ENCODE measurements around the gene FIG4.
"Not testable (repeated sequence)": the region's sequence is repeated elsewhere in the genome, so short reads cannot be mapped to it uniquely, and the experiment has no call there.

Gene FIG4

DNA sequence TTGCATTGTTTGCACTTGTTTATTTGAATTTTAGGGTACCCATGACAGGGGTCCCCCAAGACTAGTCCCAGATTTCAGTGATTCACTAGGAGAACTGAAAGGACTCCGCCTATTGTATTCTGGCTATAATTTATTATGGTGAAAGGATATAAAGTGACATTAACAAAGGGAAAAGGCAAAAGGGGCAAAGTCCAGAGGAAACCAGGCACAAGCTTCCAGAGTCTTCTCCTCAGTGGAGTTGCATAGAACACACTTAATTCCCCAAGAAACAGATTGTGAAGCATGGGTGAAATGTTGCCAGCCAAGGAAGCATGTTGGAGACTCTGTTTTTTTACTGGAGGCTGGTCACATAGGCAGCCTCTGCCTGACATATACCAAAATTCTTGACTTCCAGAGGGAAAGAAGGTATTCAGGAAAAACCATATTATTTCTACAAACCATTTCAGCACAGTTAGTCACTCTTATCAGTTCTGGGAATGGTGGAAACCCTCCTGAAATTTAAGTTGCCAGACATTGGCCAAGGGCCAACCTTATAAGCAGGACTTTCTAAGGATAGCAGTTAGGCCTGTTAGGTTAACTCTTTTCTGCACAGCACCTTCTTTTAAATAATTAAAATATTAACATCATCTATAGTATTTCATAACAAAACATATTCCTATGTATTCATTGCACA is 71.8 kb downstream of the FIG4 start:
- no peak for DNase-seq

DNA sequence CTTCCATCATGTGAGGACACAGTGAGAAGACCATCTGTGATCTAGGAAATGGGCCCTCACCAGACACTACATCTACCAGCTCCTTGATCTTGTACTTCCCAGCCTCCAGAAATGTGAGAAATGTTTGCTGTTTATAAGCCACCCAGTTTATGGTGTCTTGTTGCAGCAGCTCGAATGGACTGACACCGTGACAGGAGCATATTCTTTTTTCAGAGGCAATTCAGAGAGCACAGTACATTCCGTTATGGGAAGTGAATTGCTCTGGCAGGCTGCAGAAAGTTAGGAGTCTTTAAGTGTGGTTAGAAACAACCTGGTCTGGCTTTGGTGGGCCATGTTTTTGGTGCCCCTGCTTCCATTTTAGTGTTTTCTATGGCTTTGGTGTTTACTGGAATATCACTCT is 75.1 kb downstream of the FIG4 start:
- DNase-seq = no peak

DNA sequence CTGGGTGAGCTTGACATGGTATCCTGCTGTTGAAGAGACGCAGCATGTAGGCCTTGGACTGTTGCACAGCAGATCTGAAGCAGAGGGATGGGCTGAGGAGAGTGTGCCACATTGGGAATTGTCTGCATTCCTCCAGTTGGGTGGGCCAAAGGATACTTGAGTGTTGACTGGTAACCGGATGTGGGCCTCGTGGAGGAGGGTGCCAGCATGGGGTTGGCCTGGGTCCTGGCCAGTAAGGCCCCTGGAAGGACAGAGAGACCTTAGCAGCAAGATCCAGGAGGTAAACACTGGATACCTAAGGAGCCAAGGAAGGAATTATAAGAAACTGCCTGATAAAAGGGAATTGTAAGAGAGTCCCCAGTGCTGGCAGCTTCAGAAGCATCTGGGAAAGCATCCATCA is 76.9 kb downstream of the FIG4 start:
- no peak for DNase-seq

DNA sequence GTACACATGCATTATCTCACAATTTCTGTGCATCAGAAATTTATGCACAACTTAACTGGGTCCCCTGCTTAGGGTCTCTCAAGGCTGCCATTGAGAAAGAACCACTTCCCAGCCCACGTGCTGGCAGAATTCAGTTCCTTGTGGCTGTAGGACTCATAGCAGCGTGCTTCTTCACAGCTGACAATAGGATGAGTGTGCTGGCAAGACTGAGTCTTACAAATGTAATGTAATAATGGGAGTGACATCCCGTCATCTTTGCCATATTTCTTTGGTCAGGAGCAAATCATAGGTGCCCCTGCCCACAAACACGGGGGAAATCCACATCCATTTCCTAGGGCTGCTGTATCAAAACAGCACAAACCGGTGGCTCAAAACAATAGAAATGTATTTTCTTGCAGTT is 77.4 kb downstream of the FIG4 start:
- no peak for DNase-seq

- DNase-seq = no peak
Measured at GRCh38 chr6:109769213-109769612, 78.1 kb downstream of the FIG4 start.

- no peak for DNase-seq
Measured at GRCh38 chr6:109770047-109770446, 79.0 kb downstream of the FIG4 start.

DNA sequence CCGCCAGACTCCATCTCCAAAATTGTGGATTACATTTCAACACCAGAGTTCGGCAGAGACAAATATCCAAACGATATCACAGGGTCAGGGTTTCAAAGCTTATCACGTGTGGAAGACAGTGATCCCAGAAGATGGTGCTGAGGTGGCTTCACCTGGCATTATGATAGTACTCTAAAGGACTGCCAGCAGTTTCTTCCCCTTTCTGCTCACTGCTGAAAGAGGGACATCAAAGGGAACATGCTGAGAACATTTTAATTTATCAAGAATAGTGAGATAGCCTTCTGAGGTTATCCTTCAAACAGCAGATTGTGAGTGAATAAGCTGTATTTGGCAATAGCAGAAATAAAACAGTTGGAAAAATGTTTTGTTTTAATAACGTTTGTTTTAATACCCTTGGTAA is 79.7 kb downstream of the FIG4 start:
- no peak for DNase-seq

DNA sequence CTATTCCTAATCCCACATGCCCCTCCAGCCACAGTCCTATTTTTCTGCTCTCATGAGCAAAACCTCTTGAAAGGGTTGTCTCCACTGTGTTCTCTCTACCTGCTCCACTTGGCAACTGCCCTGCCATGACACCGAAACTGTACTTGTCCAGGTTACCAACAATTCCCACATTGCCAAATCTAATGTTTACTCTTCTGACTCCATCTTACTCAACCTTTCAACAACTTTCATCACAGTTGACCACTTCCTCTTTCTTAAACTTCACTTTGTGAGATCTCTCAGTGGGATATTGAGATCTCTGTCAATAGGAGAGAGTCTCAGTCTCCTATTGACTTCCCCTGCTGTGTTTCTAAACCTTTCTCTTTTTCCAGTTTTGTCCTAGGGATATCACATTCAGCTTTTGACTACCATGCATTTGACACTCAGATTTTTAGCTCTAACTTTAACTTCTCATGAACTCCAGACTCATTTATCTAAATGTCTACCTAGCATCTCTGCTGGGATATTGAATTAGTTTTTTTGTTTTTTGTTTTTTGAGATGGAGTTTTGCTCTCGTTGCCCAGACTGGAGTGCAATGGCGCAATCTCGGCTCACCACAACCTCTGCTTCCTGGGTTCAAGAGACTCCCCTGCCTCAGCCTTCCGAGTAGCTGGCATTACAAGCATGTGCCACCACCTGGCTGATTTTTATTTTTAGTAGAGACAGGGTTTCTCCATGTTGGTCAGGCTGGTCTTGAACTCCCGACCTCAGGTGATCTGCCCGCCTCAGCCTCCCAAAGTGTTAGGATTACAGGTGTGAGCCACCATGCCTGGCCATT is 81.1 kb downstream of the FIG4 start:
- DNase-seq = not testable (repeated sequence)

DNA sequence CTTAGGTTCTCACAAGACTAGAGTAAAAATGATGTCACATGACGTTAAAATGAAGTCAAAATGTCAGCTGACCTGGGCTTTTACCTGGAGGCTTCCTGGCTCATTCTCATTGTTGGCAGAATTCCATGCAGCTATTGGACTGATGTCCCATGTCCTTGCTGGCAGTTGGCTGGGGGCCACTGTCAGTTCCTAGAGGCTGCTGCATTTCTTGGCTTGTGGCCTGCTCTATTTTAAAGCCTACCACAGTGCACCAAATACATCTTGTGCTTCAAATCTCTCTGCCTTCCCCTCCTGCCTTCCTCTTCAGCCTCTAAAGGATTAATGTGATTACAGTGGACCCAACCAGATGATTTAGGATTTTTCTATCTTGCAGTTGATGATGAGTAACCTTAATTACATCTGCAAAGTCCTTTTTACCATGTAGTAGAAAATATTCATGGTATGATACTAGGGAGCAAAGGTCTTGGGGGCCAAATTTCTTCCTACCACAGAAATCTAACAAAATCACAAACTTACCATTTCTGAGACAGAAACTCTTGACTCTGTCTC is 81.9 kb downstream of the FIG4 start:
- DNase-seq = no peak

GRCh38 chr6:109781001-109781400 is 89.9 kb downstream of the FIG4 start:
- no peak for DNase-seq

DNA sequence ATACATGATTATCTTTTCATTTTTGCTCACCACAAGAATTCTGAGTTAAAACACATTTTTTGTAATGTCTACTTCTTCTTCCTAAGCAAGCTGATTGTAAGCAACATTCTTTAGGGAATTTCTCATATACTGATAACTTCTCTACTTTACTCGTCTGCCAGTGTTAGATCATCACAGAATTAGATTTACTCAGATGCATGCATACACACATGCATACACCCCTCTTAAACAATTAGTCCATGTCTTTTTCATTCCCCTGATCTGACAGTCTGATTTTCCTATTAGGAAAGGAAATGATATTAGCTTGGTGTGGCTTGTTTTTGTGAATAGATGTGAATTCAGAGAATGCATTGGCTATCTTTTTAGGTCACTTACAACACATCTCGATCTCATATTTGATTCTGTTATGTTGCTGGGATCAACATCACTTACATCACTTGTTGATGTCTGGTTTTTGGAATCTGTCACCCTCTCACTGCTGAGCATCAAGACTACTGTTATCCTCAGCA is 91.4 kb downstream of the FIG4 start:
- DNase-seq = no peak

DNA sequence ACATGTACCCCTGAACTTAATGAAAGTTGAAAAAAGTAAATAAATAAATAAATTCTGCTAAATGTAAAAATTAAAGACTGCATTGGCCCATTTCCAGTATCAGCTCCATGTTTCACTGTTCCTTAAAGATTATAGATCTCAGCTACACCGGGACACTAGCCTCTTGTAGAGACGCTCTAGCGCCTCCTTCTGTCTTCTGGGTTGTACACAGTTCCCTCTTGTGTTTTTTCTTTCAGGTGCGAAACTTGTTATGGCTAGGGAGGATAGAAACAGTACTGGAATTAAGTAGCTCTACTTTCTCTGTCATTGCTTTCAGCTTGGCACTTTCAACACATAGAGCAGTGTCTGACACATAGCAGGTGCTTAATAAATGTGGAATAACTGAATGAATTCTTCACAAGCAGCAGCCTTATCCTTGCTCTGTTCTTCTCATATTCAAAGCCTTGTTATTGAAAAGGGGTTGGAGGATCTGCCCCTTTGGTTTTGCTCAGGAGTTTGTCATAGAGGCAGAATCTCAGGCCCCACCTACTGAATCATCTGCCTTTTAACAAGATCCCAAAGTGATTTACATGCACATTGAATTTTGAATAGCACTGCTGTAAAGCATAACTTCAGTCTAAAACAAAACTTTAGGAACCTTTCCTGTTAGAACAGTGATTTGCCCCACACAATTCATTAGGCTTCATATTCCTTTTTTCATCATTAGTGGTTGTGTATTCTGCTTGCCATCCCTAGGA is 92.3 kb downstream of the FIG4 start:
- DNase-seq = no peak

- DNase-seq = no peak
Measured at GRCh38 chr6:109787312-109787711, 96.2 kb downstream of the FIG4 start.

DNA sequence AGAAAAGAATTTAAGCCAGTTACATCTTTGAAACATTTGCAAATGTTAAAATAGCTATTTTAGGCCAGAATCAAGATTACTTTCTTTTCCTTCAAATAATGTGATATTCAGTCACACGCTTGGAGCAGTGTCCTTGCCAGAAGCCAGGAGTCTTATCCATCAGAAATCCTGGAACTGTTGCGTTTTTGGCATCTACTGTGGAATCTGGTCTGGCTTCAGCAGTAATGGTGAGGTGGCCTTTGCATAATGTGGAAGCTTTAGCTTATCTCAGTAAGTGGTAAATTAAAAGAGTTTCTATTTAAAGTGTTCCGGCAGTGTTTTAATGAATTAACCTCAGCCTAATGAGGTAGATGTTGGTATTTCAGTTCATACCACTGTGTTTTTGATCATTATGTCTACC is 97.6 kb downstream of the FIG4 start:
- DNase-seq = no peak

GRCh38 chr6:109790131-109790530 is 99.0 kb downstream of the FIG4 start:
- DNase-seq = no peak

- no peak for DNase-seq
Measured at GRCh38 chr6:109791301-109791700, 100.2 kb downstream of the FIG4 start.

DNA sequence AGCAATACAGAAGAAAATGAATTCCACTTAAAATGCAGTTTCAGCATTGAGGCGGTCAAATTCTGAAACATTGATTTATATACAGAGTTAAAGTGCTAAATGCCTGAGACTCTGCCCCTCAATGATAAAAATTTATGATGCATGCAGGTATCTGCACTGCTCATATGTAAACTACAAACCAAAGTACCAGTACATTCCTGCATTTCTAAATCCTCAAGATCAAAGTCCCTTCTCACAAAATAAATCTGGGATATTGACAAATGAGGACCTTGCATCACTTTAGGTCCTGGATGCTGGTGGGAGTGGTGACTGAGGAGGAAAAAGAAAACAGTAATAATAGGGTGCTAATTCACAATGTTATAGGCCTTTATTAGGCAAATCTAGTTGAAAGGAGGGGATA is 101.9 kb downstream of the FIG4 start:
- no peak for DNase-seq

DNA sequence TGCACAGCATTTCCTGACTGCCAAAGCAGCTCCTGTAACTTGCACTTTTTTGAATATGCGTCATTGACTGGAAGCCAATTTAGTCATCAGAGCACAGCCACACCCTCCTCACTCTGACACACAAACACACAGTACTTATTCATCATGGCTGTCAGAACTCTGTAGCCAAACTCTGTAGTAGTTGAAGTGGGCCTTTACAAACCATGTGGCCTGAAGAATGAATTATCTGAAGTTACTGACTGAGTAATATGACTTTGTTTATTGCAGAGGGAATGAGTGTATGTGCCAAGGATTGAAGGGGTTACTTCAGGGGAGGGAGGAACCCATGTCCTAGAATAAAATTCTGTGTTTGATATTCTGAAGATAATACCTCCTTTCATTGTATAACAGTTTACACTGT is 102.7 kb downstream of the FIG4 start:
- no peak for DNase-seq

- no peak for DNase-seq
Measured at GRCh38 chr6:109794201-109794923, 103.3 kb downstream of the FIG4 start.

- no peak for DNase-seq
Measured at GRCh38 chr6:109795994-109796555, 105.0 kb downstream of the FIG4 start.

DNA sequence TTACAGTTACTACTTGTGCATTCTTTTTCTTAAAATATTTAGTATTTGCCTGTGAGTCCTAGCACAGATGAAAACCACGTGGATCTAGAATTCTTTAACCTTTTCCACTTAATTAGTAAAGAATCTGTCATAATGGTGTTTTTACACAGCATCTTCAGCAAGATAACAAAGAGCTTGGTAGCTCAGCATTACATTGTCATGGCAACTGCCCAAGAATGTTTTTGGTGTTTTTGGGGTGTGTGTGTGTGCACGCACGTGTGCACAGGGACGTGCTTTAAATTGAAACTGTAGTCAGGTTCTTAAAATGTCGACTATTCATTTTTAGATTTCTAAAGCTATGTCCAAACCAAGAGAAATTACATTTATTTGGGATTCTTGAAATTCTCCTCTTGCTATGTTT is 108.0 kb downstream of the FIG4 start:
- DNase-seq = no peak

GRCh38 chr6:109799664-109800063 is 108.6 kb downstream of the FIG4 start:
- no peak for DNase-seq

Data from NCI-H1436 (cell line).